ENCODE measurements around the gene GJB5.

The GJB5 gene

GRCh38 chr1:34747638-34747941 is 7.3 kb upstream of the GJB5 start:
- no peak for DNase-seq (ENCODE audit: low read depth, low spot score)
- no peak overlapping the region for H3K4me3 ChIP-seq (ENCODE audit: low read depth, low read length)
- in situ Hi-C loops (cut with HindIII; ENCODE audit: low sequenced_read_pairs) = no loop called here
- no peak for TF ChIP-seq CTCF (IDR thresholded peaks at IDR 0.05; ENCODE audit: low read depth, low read length)

GRCh38 chr1:34749992-34750391 is 4.9 kb upstream of the GJB5 start:
- in situ Hi-C loops (cut with HindIII; ENCODE audit: low sequenced_read_pairs) = no loop called here
- no peak for DNase-seq (ENCODE audit: low read depth, low spot score)
- TF ChIP-seq CTCF (IDR thresholded peaks at IDR 0.05; ENCODE audit: low read depth, low read length) = no peak

GRCh38 chr1:34750610-34751009 is 4.2 kb upstream of the GJB5 start:
- H3K4me3 ChIP-seq (ENCODE audit: low read depth, low read length) = no peak overlapping the region
- in situ Hi-C loops (cut with HindIII; ENCODE audit: low sequenced_read_pairs) = no loop called here
- no peak for DNase-seq (ENCODE audit: low read depth, low spot score)
- no peak for TF ChIP-seq CTCF (IDR thresholded peaks at IDR 0.05; ENCODE audit: low read depth, low read length)

More at GRCh38 chr1:34749992-34750391, 4.9 kb upstream of the GJB5 start:
- no peak overlapping the region for H3K4me3 ChIP-seq (ENCODE audit: low read depth, low read length)

GRCh38 chr1:34753163-34753562 is 1.7 kb upstream of the GJB5 start:
- H3K4me3 ChIP-seq (ENCODE audit: low read depth, low read length) = no peak overlapping the region
- TF ChIP-seq CTCF (IDR thresholded peaks at IDR 0.05; ENCODE audit: low read depth, low read length) = no peak
- in situ Hi-C loops (cut with HindIII; ENCODE audit: low sequenced_read_pairs) = no loop called here
- DNase-seq (ENCODE audit: low read depth, low spot score) = no peak

- no peak for TF ChIP-seq CTCF (IDR thresholded peaks at IDR 0.05; ENCODE audit: low read depth, low read length)
- in situ Hi-C loops (cut with HindIII; ENCODE audit: low sequenced_read_pairs) = no loop called here
- H3K4me3 ChIP-seq (ENCODE audit: low read depth, low read length) = no peak overlapping the region
- no peak for DNase-seq (ENCODE audit: low read depth, low spot score)
Observed at GRCh38 chr1:34755961-34756360, 1.1 kb downstream of the GJB5 start.

GRCh38 chr1:34757386-34757785 is 2.5 kb downstream of the GJB5 start:
- TF ChIP-seq CTCF (IDR thresholded peaks at IDR 0.05; ENCODE audit: low read depth, low read length) = no peak
- H3K4me3 ChIP-seq (ENCODE audit: low read depth, low read length) = no peak overlapping the region
- in situ Hi-C loops (cut with HindIII; ENCODE audit: low sequenced_read_pairs) = no loop called here
- DNase-seq (ENCODE audit: low read depth, low spot score) = no peak

GRCh38 chr1:34758751-34759150 is 3.9 kb downstream of the GJB5 start:
- H3K4me3 ChIP-seq (ENCODE audit: low read depth, low read length) = no peak overlapping the region
- in situ Hi-C loops (cut with HindIII; ENCODE audit: low sequenced_read_pairs) = no loop called here
- no peak for TF ChIP-seq CTCF (IDR thresholded peaks at IDR 0.05; ENCODE audit: low read depth, low read length)
- DNase-seq (ENCODE audit: low read depth, low spot score) = no peak

Measured in astrocyte of the spinal cord (primary cell).